GM19463 (cell line): Measurements from ENCODE around the gene ZNF408.

Experiments used
- ATAC-seq: cut with Tn5 transposase; IDR thresholded peaks from one replicate; pipeline ENCODE4 v1.9.1; 2021; ENCODE audit warnings: mild to moderate bottlenecking, moderate library complexity; ENCODE audit not compliant: unreplicated experiment

The ZNF408 gene

GRCh38 chr11:46725338-46726205 is 24.7 kb downstream of the ZNF408 start:
- ATAC-seq: no peak

- ATAC-seq: no peak
These were observed 25.5 kb downstream of the ZNF408 start for GRCh38 chr11:46726206-46726862.

GRCh38 chr11:46727952-46728658 is 27.3 kb downstream of the ZNF408 start:
- ATAC-seq: no peak

GRCh38 chr11:46728659-46729040 is 27.8 kb downstream of the ZNF408 start:
- no peak for ATAC-seq

- ATAC-seq: no peak
These were observed 28.5 kb downstream of the ZNF408 start for GRCh38 chr11:46729110-46730027.

GRCh38 chr11:46731545-46731944 is 30.7 kb downstream of the ZNF408 start:
- no peak for ATAC-seq

- ATAC-seq: no peak
These were observed 32.4 kb downstream of the ZNF408 start for GRCh38 chr11:46733234-46733633.

GRCh38 chr11:46736146-46736545 is 35.3 kb downstream of the ZNF408 start:
- ATAC-seq: no peak

- ATAC-seq: no peak
These were observed 35.8 kb downstream of the ZNF408 start for GRCh38 chr11:46736615-46737014.

- no peak for ATAC-seq
These were observed 36.9 kb downstream of the ZNF408 start for GRCh38 chr11:46737699-46738098.

- ATAC-seq: no peak
These were observed 38.1 kb downstream of the ZNF408 start for GRCh38 chr11:46738887-46739286.

GRCh38 chr11:46741600-46742484 is 41.0 kb downstream of the ZNF408 start:
- no peak for ATAC-seq

- no peak for ATAC-seq
These were observed 42.2 kb downstream of the ZNF408 start for GRCh38 chr11:46743043-46743442.

- no peak for ATAC-seq
These were observed 43.0 kb downstream of the ZNF408 start for GRCh38 chr11:46743693-46744339.

GRCh38 chr11:46745328-46745727 is 44.5 kb downstream of the ZNF408 start:
- ATAC-seq: no peak

GRCh38 chr11:46745995-46746394 is 45.2 kb downstream of the ZNF408 start:
- ATAC-seq: no peak

- ATAC-seq: no peak
These were observed 46.3 kb downstream of the ZNF408 start for GRCh38 chr11:46747150-46747549.
